OCI-LY3 (cell line): ENCODE data around the gene LHFPL6.

Experiments
- H2AFZ ChIP-seq: fragments of 200-600, 300-600 bp; shearing (Covaris generic); 2 replicates; pipeline ENCODE4 v1.6.0; 2014; ENCODE audit warnings: antibody characterized with exemption, low read depth, low read length
- H3K27ac ChIP-seq: fragments of 200-600, 300-600 bp; sonication (generic); 2 replicates; pipeline ENCODE4 v1.5.1; 2014; ENCODE audit warnings: mild to moderate bottlenecking, low read length, moderate library complexity, mixed read lengths
- H3K27me3 ChIP-seq: fragments of 200-600, 300-600 bp; sonication (generic); 2 replicates; pipeline ENCODE4 v1.6.1; 2014; ENCODE audit warnings: low read depth, low read length, mixed read lengths
- H3K36me3 ChIP-seq: fragments of 200-600, 300-600 bp; sonication (generic); replicated peaks from 2 replicates; pipeline ENCODE3; 2014; ENCODE audit warnings: low read depth, low read length, mixed read lengths
- H3K4me1 ChIP-seq: fragments of 300-600, 200-600 bp; sonication (generic); 2 replicates; pipeline ENCODE4 v1.6.1; 2014; ENCODE audit warnings: low read length, mixed read lengths
- H3K4me2 ChIP-seq: fragments of 200-600, 300-600 bp; sonication (generic); 2 replicates; pipeline ENCODE4 v1.6.1; 2014; ENCODE audit warnings: low read length, mixed read lengths
- H3K4me3 ChIP-seq: fragments of 300-600, 200-600 bp; sonication (generic); 2 replicates; pipeline ENCODE4 v1.5.1; 2014; ENCODE audit warnings: antibody characterized with exemption, mild to moderate bottlenecking, low read length, moderate library complexity
- H3K79me2 ChIP-seq: fragments of 300-600, 200-600 bp; shearing (Covaris generic); 2 replicates; pipeline ENCODE4 v1.6.1; 2014; ENCODE audit warnings: mild to moderate bottlenecking, low read length, mixed read lengths
- H3K9ac ChIP-seq: fragments of 300-600, 200-600 bp; shearing (Covaris generic); 2 replicates; pipeline ENCODE4 v1.6.0; 2014; ENCODE audit warnings: mild to moderate bottlenecking, low read length, moderate library complexity
- H3K9me3 ChIP-seq: fragments of 200-600, 300-600 bp; shearing (Covaris generic); 2 replicates; pipeline ENCODE4 v1.6.1; 2014; ENCODE audit warnings: low read length, mixed read lengths; ENCODE audit not compliant: insufficient read depth
- H4K20me1 ChIP-seq: fragments of 200-600, 300-600 bp; sonication (generic); 2 replicates; pipeline ENCODE4 v1.6.1; 2016; ENCODE audit warnings: low read length, mixed read lengths; ENCODE audit not compliant: insufficient read depth
- EZH2phosphoT487 ChIP-seq: fragments of 200-600 bp; shearing (Covaris generic); IDR thresholded peaks from 2 replicates; pipeline ENCODE4 v1.6.1; 2018; ENCODE audit warnings: antibody characterized with exemption, mixed run types, low read depth
- TF ChIP-seq, protein P1 (sequence below): fragments of 200-600, 300-600 bp; sonication (generic); IDR thresholded peaks from 2 replicates; pipeline ENCODE4 v1.5.1; 2014; ENCODE audit warnings: antibody characterized with exemption, low read length, low read depth

LHFPL6 gene

DNA sequence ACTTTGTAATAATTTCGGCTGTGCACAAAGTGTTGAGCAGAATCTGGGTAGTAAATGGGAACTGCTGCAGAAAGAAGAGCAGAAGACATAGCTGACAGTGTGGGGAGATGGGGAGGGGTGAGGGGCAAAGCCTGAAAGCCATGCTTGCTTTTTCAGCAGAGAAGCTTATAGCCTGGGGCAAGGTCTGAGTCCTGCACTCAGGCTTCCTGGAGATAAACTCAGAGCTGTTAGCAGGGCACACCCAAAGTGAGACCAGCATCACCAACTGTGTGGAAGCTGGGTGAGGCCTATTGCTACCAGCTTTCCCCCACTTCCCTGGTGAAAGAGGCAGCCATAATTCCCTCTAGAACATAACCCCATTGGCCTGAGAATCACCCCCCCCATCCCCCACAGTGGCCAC is 15.6 kb upstream of the LHFPL6 start:
- no peaks in the 10 kb centered on the region for H3K27me3 ChIP-seq
- H3K79me2 ChIP-seq: no peaks in the 10 kb centered on the region
- no peaks in the 10 kb centered on the region for H3K36me3 ChIP-seq
- H3K9ac ChIP-seq: no peak overlapping the region
- H3K27ac ChIP-seq: no peak overlapping the region
- no peak overlapping the region for H3K4me3 ChIP-seq
- TF ChIP-seq, protein P1, sequence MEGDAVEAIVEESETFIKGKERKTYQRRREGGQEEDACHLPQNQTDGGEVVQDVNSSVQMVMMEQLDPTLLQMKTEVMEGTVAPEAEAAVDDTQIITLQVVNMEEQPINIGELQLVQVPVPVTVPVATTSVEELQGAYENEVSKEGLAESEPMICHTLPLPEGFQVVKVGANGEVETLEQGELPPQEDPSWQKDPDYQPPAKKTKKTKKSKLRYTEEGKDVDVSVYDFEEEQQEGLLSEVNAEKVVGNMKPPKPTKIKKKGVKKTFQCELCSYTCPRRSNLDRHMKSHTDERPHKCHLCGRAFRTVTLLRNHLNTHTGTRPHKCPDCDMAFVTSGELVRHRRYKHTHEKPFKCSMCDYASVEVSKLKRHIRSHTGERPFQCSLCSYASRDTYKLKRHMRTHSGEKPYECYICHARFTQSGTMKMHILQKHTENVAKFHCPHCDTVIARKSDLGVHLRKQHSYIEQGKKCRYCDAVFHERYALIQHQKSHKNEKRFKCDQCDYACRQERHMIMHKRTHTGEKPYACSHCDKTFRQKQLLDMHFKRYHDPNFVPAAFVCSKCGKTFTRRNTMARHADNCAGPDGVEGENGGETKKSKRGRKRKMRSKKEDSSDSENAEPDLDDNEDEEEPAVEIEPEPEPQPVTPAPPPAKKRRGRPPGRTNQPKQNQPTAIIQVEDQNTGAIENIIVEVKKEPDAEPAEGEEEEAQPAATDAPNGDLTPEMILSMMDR: no peak
- TF ChIP-seq EZH2phosphoT487: no peak
- no peaks in the 10 kb centered on the region for H3K9me3 ChIP-seq
- H2AFZ ChIP-seq: no peak overlapping the region
- H4K20me1 ChIP-seq: no peaks in the 10 kb centered on the region
- peaks cover 4% of the 10 kb centered on the region for H3K4me1 ChIP-seq
- H3K4me2 ChIP-seq: no peak overlapping the region

DNA sequence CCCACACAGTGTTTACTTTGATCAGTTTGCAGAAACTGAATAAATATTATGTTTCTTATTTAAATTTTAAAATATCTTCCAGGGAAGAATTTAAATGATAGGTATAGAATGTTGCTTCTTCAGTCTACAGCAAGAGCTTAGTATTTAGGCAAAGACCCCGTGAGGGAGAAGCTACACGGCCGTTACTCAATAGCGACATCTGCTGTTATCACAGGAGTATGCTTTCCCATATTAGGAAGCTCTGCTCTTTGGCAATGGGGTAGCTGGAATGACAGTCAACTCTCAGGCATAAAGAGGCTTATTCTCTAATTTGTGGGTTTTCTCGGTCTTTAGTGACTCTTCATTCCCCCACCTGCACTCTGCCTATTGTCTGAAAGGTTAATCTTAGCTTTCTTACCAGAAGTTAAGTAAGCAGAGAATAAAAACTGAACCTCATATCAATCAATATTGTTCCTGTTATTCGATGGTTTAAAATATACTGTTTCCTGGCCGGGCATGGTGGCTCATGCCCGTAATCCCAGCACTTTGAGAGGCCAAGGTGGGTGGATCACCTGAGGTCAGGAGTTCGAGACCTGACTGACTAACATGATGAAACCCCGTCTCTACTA is 13.2 kb upstream of the LHFPL6 start:
- H3K36me3 ChIP-seq: no peaks in the 10 kb centered on the region
- H3K9ac ChIP-seq: peak overlapping the region; percentile 25; the same call in 1 of the 2 replicates
- H3K4me3 ChIP-seq: peak overlapping the region; percentile 38
- peak overlapping the region; percentile 98 for H2AFZ ChIP-seq
- H3K4me2 ChIP-seq: peak overlapping the region; percentile 61
- peaks cover 10% of the 10 kb centered on the region for H3K4me1 ChIP-seq
- no peaks in the 10 kb centered on the region for H3K9me3 ChIP-seq
- no peaks in the 10 kb centered on the region for H3K27me3 ChIP-seq
- H4K20me1 ChIP-seq: no peaks in the 10 kb centered on the region
- no peak for TF ChIP-seq EZH2phosphoT487
- TF ChIP-seq, protein P1: peak; percentile 91
- H3K27ac ChIP-seq: no peak overlapping the region
- no peaks in the 10 kb centered on the region for H3K79me2 ChIP-seq

DNA sequence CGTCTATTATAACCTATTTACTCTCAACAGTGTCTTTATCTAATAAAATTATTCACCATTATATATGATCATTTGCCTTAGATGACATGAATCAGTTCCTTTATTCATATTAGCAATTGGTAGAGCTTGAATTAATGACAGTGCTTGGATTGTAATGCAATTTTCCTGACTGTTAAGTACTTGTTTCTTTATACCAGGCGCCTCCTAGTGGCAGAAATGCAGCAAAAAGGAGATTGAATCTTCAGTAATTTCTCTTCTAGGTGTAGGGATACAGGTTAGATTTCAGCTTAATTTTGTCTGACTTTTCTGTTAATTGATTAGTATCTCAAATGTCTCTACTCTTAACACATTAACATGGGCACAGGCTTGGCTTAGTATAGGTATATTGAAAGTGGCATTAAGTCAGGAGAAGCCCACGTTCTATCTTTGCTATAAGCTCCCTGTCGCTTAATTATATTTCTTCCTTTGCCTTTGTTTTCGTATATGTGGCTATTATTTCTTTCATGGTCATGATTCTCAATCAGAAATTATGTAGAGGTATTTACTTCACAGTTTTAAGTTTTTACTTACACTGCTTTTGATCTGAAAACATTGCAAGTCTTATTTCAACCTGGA is 9.1 kb upstream of the LHFPL6 start:
- TF ChIP-seq EZH2phosphoT487: no peak
- TF ChIP-seq, protein P1: peak; percentile 97
- H3K9me3 ChIP-seq: no peaks in the 10 kb centered on the region
- H3K79me2 ChIP-seq: no peaks in the 10 kb centered on the region
- no peak overlapping the region for H3K9ac ChIP-seq
- 0 out of 2 replicates have a peak overlapping the region, but pooled peaks have one; percentile 43 for H2AFZ ChIP-seq
- H3K27ac ChIP-seq: no peak overlapping the region
- H3K36me3 ChIP-seq: no peaks in the 10 kb centered on the region
- H3K4me2 ChIP-seq: 0 out of 2 replicates have a peak overlapping the region, but pooled peaks have one; percentile 2
- no peaks in the 10 kb centered on the region for H4K20me1 ChIP-seq
- no peak overlapping the region for H3K4me3 ChIP-seq
- no peaks in the 10 kb centered on the region for H3K27me3 ChIP-seq
- H3K4me1 ChIP-seq: peaks cover 10% of the 10 kb centered on the region

DNA sequence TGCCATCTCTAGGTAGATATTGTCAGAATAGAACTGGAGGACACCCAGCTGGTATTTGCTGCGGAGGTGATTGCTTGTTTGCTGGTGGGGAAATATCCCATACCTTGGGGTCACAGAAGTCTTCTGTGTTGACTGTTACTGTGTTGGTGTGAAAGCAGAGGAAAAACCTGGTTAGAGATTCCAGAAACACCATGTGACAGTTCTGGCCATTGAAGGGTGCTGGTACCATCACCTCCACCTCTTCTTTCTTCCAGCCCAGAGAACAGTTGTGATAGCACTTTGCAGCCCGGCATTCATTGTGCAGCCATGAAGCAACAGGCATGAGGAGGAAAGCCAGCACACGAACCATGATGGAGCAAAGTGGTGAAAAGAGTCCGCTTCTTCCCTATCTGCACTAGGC is 4.9 kb upstream of the LHFPL6 start:
- Histone ChIP-seq H3K4me3 (no peak overlapping the region), H3K36me3 (no peaks in the 10 kb centered on the region), H3K9ac (no peak overlapping the region), H2AFZ (no peak overlapping the region), H3K9me3 (no peaks in the 10 kb centered on the region), H3K4me2 (no peak overlapping the region), H4K20me1 (no peaks in the 10 kb centered on the region), H3K79me2 (no peaks in the 10 kb centered on the region; the same call in 1 of the 2 replicates), H3K27me3 (no peaks in the 10 kb centered on the region), H3K27ac (no peak overlapping the region), H3K4me1 (peaks cover 9% of the 10 kb centered on the region)
- TF ChIP-seq, protein P1: no peak
- no peak for TF ChIP-seq EZH2phosphoT487
